GM21786 (cell line): Measurements from ENCODE around the gene DNAJC13.

Source experiments
- ATAC-seq: cut with Tn5 transposase; IDR thresholded peaks from one replicate; pipeline ENCODE4 v1.9.1; 2021; ENCODE audit not compliant: unreplicated experiment

The DNAJC13 gene

GRCh38 chr3:132405609-132406299, 11.5 kb upstream of the DNAJC13 start:
- peak; percentile 50 for ATAC-seq

- ATAC-seq = no peak
These were observed 10.7 kb upstream of the DNAJC13 start for GRCh38 chr3:132406587-132406986.

GRCh38 chr3:132407025-132407424, 10.3 kb upstream of the DNAJC13 start:
- no peak for ATAC-seq

- no peak for ATAC-seq
These were observed 2.5 kb upstream of the DNAJC13 start for GRCh38 chr3:132414841-132415240.

GRCh38 chr3:132416161-132416560, 1.1 kb upstream of the DNAJC13 start:
- ATAC-seq = no peak

GRCh38 chr3:132417695-132418411, 551 bp downstream of the DNAJC13 start:
- peak; percentile 46 for ATAC-seq

GRCh38 chr3:132418916-132419315, 1.6 kb downstream of the DNAJC13 start:
- ATAC-seq = no peak

GRCh38 chr3:132421832-132422231, 4.5 kb downstream of the DNAJC13 start:
- ATAC-seq = no peak

GRCh38 chr3:132422531-132422930, 5.2 kb downstream of the DNAJC13 start:
- no peak for ATAC-seq

GRCh38 chr3:132432639-132433038, 15.3 kb downstream of the DNAJC13 start:
- no peak for ATAC-seq

- ATAC-seq = no peak
These were observed 15.8 kb downstream of the DNAJC13 start for GRCh38 chr3:132433121-132433520.

GRCh38 chr3:132435224-132435910, 18.1 kb downstream of the DNAJC13 start:
- no peak for ATAC-seq

- no peak for ATAC-seq
These were observed 18.7 kb downstream of the DNAJC13 start for GRCh38 chr3:132435911-132436425.

- no peak for ATAC-seq
These were observed 26.1 kb downstream of the DNAJC13 start for GRCh38 chr3:132443421-132443820.

- no peak for ATAC-seq
These were observed 27.1 kb downstream of the DNAJC13 start for GRCh38 chr3:132444383-132444782.

- no peak for ATAC-seq
These were observed 28.5 kb downstream of the DNAJC13 start for GRCh38 chr3:132445817-132446216.

GRCh38 chr3:132448216-132448961, 31.1 kb downstream of the DNAJC13 start:
- no peak for ATAC-seq

GRCh38 chr3:132456136-132456535, 38.8 kb downstream of the DNAJC13 start:
- ATAC-seq = no peak

- no peak for ATAC-seq
These were observed 39.3 kb downstream of the DNAJC13 start for GRCh38 chr3:132456571-132456970.

GRCh38 chr3:132457286-132457685, 40.0 kb downstream of the DNAJC13 start:
- ATAC-seq = no peak

GRCh38 chr3:132459551-132459950, 42.2 kb downstream of the DNAJC13 start:
- no peak for ATAC-seq
